Liver (tissue), 3 donors: ENCODE results near the gene ROR1.

Source experiments
- EGR1 ChIP-seq, 2 donors: IDR thresholded peaks; 2 replicates each; pipeline ENCODE4 v1.6.1; 2016 to 2018; ENCODE audit warnings: antibody characterized with exemption in 2 of 2, low read depth in 2 of 2
- JUND ChIP-seq, 2 donors: IDR thresholded peaks; 2 replicates each; pipeline ENCODE4 v1.6.1; 2016; ENCODE audit warnings: antibody characterized with exemption in 2 of 2
- NR2F2 ChIP-seq: IDR thresholded peaks from 2 replicates; pipeline ENCODE4 v1.6.1; 2016; ENCODE audit warnings: antibody characterized with exemption
- RAD21 ChIP-seq, 2 donors: IDR thresholded peaks; 2 replicates each; pipeline ENCODE4 v1.6.1; 2016; ENCODE audit warnings: antibody characterized with exemption in 2 of 2, mild to moderate bottlenecking in 2 of 2
- TF ChIP-seq, protein P1 (sequence below): fragments of 150-350 bp; IDR thresholded peaks from 2 replicates; pipeline ENCODE4 v1.5.1; 2017; ENCODE audit warnings: improper control_type of control experiment, low read depth, low read length; ENCODE audit not compliant: missing input control
- TF ChIP-seq, protein P2 (sequence below): IDR thresholded peaks from 2 replicates; pipeline ENCODE4 v1.6.1; 2016; ENCODE audit warnings: antibody characterized with exemption, mild to moderate bottlenecking
- TF ChIP-seq, protein P3 (sequence below): IDR thresholded peaks from 2 replicates; pipeline ENCODE4 v1.6.1; 2016; ENCODE audit warnings: antibody characterized with exemption
- TF ChIP-seq, protein P4 (sequence below): IDR thresholded peaks from 2 replicates; pipeline ENCODE4 v1.6.1; 2016; ENCODE audit warnings: antibody characterized with exemption
- donor health status: healthy.
- donor health status: healthy.

DNA sequence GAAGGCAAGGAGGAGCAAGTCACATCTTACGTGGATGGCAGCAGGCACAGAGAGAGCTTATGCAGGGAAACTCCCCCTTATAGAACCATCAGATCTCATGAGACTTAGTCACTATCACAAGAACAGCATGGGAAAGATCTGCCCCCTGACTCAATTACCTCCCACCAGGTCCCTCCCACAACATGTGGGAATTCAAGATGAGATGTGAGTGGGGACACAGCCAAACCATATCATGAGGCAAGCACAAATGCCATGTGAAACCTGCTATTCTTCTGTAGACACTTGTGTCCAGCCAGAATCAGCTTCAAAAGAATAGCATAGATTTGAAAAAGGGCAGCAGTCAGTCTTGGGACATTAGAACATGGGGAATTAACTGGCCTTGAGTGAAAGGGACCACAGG lies 397.4 kb downstream of the ROR1 start:
- TF ChIP-seq EGR1 (IDR thresholded peaks at IDR 0.05; ENCODE audit: low read depth in 2 of 2), result no peak
- TF ChIP-seq, protein P1, sequence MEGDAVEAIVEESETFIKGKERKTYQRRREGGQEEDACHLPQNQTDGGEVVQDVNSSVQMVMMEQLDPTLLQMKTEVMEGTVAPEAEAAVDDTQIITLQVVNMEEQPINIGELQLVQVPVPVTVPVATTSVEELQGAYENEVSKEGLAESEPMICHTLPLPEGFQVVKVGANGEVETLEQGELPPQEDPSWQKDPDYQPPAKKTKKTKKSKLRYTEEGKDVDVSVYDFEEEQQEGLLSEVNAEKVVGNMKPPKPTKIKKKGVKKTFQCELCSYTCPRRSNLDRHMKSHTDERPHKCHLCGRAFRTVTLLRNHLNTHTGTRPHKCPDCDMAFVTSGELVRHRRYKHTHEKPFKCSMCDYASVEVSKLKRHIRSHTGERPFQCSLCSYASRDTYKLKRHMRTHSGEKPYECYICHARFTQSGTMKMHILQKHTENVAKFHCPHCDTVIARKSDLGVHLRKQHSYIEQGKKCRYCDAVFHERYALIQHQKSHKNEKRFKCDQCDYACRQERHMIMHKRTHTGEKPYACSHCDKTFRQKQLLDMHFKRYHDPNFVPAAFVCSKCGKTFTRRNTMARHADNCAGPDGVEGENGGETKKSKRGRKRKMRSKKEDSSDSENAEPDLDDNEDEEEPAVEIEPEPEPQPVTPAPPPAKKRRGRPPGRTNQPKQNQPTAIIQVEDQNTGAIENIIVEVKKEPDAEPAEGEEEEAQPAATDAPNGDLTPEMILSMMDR, result no peak
- TF ChIP-seq JUND (IDR thresholded peaks at IDR 0.05), result no peak
- no peak for TF ChIP-seq RAD21 (IDR thresholded peaks at IDR 0.05)
- TF ChIP-seq, protein P2, sequence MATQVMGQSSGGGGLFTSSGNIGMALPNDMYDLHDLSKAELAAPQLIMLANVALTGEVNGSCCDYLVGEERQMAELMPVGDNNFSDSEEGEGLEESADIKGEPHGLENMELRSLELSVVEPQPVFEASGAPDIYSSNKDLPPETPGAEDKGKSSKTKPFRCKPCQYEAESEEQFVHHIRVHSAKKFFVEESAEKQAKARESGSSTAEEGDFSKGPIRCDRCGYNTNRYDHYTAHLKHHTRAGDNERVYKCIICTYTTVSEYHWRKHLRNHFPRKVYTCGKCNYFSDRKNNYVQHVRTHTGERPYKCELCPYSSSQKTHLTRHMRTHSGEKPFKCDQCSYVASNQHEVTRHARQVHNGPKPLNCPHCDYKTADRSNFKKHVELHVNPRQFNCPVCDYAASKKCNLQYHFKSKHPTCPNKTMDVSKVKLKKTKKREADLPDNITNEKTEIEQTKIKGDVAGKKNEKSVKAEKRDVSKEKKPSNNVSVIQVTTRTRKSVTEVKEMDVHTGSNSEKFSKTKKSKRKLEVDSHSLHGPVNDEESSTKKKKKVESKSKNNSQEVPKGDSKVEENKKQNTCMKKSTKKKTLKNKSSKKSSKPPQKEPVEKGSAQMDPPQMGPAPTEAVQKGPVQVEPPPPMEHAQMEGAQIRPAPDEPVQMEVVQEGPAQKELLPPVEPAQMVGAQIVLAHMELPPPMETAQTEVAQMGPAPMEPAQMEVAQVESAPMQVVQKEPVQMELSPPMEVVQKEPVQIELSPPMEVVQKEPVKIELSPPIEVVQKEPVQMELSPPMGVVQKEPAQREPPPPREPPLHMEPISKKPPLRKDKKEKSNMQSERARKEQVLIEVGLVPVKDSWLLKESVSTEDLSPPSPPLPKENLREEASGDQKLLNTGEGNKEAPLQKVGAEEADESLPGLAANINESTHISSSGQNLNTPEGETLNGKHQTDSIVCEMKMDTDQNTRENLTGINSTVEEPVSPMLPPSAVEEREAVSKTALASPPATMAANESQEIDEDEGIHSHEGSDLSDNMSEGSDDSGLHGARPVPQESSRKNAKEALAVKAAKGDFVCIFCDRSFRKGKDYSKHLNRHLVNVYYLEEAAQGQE, result no peak
- TF ChIP-seq, protein P3, sequence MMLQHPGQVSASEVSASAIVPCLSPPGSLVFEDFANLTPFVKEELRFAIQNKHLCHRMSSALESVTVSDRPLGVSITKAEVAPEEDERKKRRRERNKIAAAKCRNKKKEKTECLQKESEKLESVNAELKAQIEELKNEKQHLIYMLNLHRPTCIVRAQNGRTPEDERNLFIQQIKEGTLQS, result no peak
- TF ChIP-seq NR2F2, result no peak
- TF ChIP-seq, protein P4, sequence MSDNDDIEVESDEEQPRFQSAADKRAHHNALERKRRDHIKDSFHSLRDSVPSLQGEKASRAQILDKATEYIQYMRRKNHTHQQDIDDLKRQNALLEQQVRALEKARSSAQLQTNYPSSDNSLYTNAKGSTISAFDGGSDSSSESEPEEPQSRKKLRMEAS, result no peak
